ENCODE measurements around the gene SLC22A23.

Gene SLC22A23

GRCh38 chr6:3297909-3298308 is 158.9 kb downstream of the SLC22A23 start:
- TF ChIP-seq SUZ12 (IDR thresholded peaks at IDR 0.05; ENCODE audit: extremely low read depth, insufficient read depth, insufficient read length) (no peak), ZNF274 (IDR thresholded peaks at IDR 0.05; ENCODE audit: low read depth, low read length) (no peak), YY1 (IDR thresholded peaks at IDR 0.05; ENCODE audit: insufficient read depth, insufficient read length) (no peak)
- peaks cover 15% of the 10 kb centered on the region for H3K36me3 ChIP-seq (ENCODE audit: insufficient read depth, insufficient read length, low read length)
- DNase-seq (ENCODE audit: low read depth, low spot score) = no peak
- H3K9me3 ChIP-seq (ENCODE audit: insufficient read depth, low read length) = no peaks in the 10 kb centered on the region
- no peak overlapping the region for H3K4me3 ChIP-seq (ENCODE audit: insufficient read length, low read depth)
- H3K4me1 ChIP-seq (ENCODE audit: insufficient read depth, insufficient read length) = no peaks in the 10 kb centered on the region
- H3K9ac ChIP-seq (ENCODE audit: insufficient read length, low read depth) = no peak overlapping the region
- H3K27me3 ChIP-seq (ENCODE audit: insufficient read depth, insufficient read length) = no peaks in the 10 kb centered on the region

GRCh38 chr6:3297006-3297405 is 159.8 kb downstream of the SLC22A23 start:
- Histone ChIP-seq H3K9ac (ENCODE audit: insufficient read length, low read depth) (no peak overlapping the region), H3K9me3 (ENCODE audit: insufficient read depth, low read length) (no peaks in the 10 kb centered on the region), H3K36me3 (ENCODE audit: insufficient read depth, insufficient read length, low read length) (peaks cover 17% of the 10 kb centered on the region), H3K4me1 (ENCODE audit: insufficient read depth, insufficient read length) (no peaks in the 10 kb centered on the region), H3K27me3 (ENCODE audit: insufficient read depth, insufficient read length) (no peaks in the 10 kb centered on the region), H3K4me3 (ENCODE audit: insufficient read length, low read depth) (no peak overlapping the region)
- no peak for DNase-seq (ENCODE audit: low read depth, low spot score)
- no peak for TF ChIP-seq YY1 (IDR thresholded peaks at IDR 0.05; ENCODE audit: insufficient read depth, insufficient read length)
- no peak for TF ChIP-seq SUZ12 (IDR thresholded peaks at IDR 0.05; ENCODE audit: extremely low read depth, insufficient read depth, insufficient read length)
- TF ChIP-seq ZNF274 (IDR thresholded peaks at IDR 0.05; ENCODE audit: low read depth, low read length) = no peak

- H3K4me3 ChIP-seq (ENCODE audit: insufficient read length, low read depth) = no peak overlapping the region
- H3K9ac ChIP-seq (ENCODE audit: insufficient read length, low read depth) = no peak overlapping the region
- TF ChIP-seq ZNF274 (IDR thresholded peaks at IDR 0.05; ENCODE audit: low read depth, low read length) = no peak
- TF ChIP-seq SUZ12 (IDR thresholded peaks at IDR 0.05; ENCODE audit: extremely low read depth, insufficient read depth, insufficient read length) = no peak
- no peaks in the 10 kb centered on the region for H3K27me3 ChIP-seq (ENCODE audit: insufficient read depth, insufficient read length)
- no peaks in the 10 kb centered on the region for H3K9me3 ChIP-seq (ENCODE audit: insufficient read depth, low read length)
- DNase-seq (ENCODE audit: low read depth, low spot score) = no peak
- no peaks in the 10 kb centered on the region for H3K4me1 ChIP-seq (ENCODE audit: insufficient read depth, insufficient read length)
- peaks cover 18% of the 10 kb centered on the region for H3K36me3 ChIP-seq (ENCODE audit: insufficient read depth, insufficient read length, low read length)
Measured at GRCh38 chr6:3296537-3296936, 160.3 kb downstream of the SLC22A23 start.

GRCh38 chr6:3296078-3296477 is 160.8 kb downstream of the SLC22A23 start:
- no peak for TF ChIP-seq YY1 (IDR thresholded peaks at IDR 0.05; ENCODE audit: insufficient read depth, insufficient read length)
- TF ChIP-seq ZNF274 (IDR thresholded peaks at IDR 0.05; ENCODE audit: low read depth, low read length) = no peak
- TF ChIP-seq SUZ12 (IDR thresholded peaks at IDR 0.05; ENCODE audit: extremely low read depth, insufficient read depth, insufficient read length) = no peak
- no peak overlapping the region for H3K9ac ChIP-seq (ENCODE audit: insufficient read length, low read depth)
- H3K4me1 ChIP-seq (ENCODE audit: insufficient read depth, insufficient read length) = no peaks in the 10 kb centered on the region
- peaks cover 18% of the 10 kb centered on the region for H3K36me3 ChIP-seq (ENCODE audit: insufficient read depth, insufficient read length, low read length)
- H3K4me3 ChIP-seq (ENCODE audit: insufficient read length, low read depth) = no peak overlapping the region
- H3K9me3 ChIP-seq (ENCODE audit: insufficient read depth, low read length) = no peaks in the 10 kb centered on the region
- H3K27me3 ChIP-seq (ENCODE audit: insufficient read depth, insufficient read length) = no peaks in the 10 kb centered on the region
- DNase-seq (ENCODE audit: low read depth, low spot score) = no peak

- no peak for DNase-seq (ENCODE audit: low read depth, low spot score)
- no peak overlapping the region for H3K9ac ChIP-seq (ENCODE audit: insufficient read length, low read depth)
- no peak for TF ChIP-seq ZNF274 (IDR thresholded peaks at IDR 0.05; ENCODE audit: low read depth, low read length)
- no peak for TF ChIP-seq SUZ12 (IDR thresholded peaks at IDR 0.05; ENCODE audit: extremely low read depth, insufficient read depth, insufficient read length)
- no peak for TF ChIP-seq YY1 (IDR thresholded peaks at IDR 0.05; ENCODE audit: insufficient read depth, insufficient read length)
- no peaks in the 10 kb centered on the region for H3K4me1 ChIP-seq (ENCODE audit: insufficient read depth, insufficient read length)
- H3K36me3 ChIP-seq (ENCODE audit: insufficient read depth, insufficient read length, low read length) = peaks cover 24% of the 10 kb centered on the region
- no peaks in the 10 kb centered on the region for H3K9me3 ChIP-seq (ENCODE audit: insufficient read depth, low read length)
- no peaks in the 10 kb centered on the region for H3K27me3 ChIP-seq (ENCODE audit: insufficient read depth, insufficient read length)
- H3K4me3 ChIP-seq (ENCODE audit: insufficient read length, low read depth) = no peak overlapping the region
Measured at GRCh38 chr6:3294921-3295871, 161.7 kb downstream of the SLC22A23 start.

GRCh38 chr6:3294396-3294795 is 162.5 kb downstream of the SLC22A23 start:
- no peaks in the 10 kb centered on the region for H3K4me1 ChIP-seq (ENCODE audit: insufficient read depth, insufficient read length)
- no peak overlapping the region for H3K4me3 ChIP-seq (ENCODE audit: insufficient read length, low read depth)
- peaks cover 24% of the 10 kb centered on the region for H3K36me3 ChIP-seq (ENCODE audit: insufficient read depth, insufficient read length, low read length)
- H3K9ac ChIP-seq (ENCODE audit: insufficient read length, low read depth) = no peak overlapping the region
- no peaks in the 10 kb centered on the region for H3K27me3 ChIP-seq (ENCODE audit: insufficient read depth, insufficient read length)
- DNase-seq (ENCODE audit: low read depth, low spot score) = no peak
- no peak for TF ChIP-seq ZNF274 (IDR thresholded peaks at IDR 0.05; ENCODE audit: low read depth, low read length)
- no peak for TF ChIP-seq YY1 (IDR thresholded peaks at IDR 0.05; ENCODE audit: insufficient read depth, insufficient read length)
- TF ChIP-seq SUZ12 (IDR thresholded peaks at IDR 0.05; ENCODE audit: extremely low read depth, insufficient read depth, insufficient read length) = no peak
- no peaks in the 10 kb centered on the region for H3K9me3 ChIP-seq (ENCODE audit: insufficient read depth, low read length)

GRCh38 chr6:3293271-3294155 is 163.3 kb downstream of the SLC22A23 start:
- Histone ChIP-seq H3K9ac (ENCODE audit: insufficient read length, low read depth) (no peak overlapping the region), H3K4me3 (ENCODE audit: insufficient read length, low read depth) (no peak overlapping the region), H3K27me3 (ENCODE audit: insufficient read depth, insufficient read length) (no peaks in the 10 kb centered on the region), H3K36me3 (ENCODE audit: insufficient read depth, insufficient read length, low read length) (peaks cover 29% of the 10 kb centered on the region), H3K9me3 (ENCODE audit: insufficient read depth, low read length) (no peaks in the 10 kb centered on the region), H3K4me1 (ENCODE audit: insufficient read depth, insufficient read length) (no peaks in the 10 kb centered on the region)
- TF ChIP-seq SUZ12 (IDR thresholded peaks at IDR 0.05; ENCODE audit: extremely low read depth, insufficient read depth, insufficient read length) = no peak
- no peak for TF ChIP-seq ZNF274 (IDR thresholded peaks at IDR 0.05; ENCODE audit: low read depth, low read length)
- no peak for TF ChIP-seq YY1 (IDR thresholded peaks at IDR 0.05; ENCODE audit: insufficient read depth, insufficient read length)
- DNase-seq (ENCODE audit: low read depth, low spot score) = no peak
